Neural progenitor cell (in vitro differentiated cells): Measurements from ENCODE around the gene HEG1. TPM values are rescaled to one million over a fixed set of nuclear protein-coding genes. Genes with fewer than 3 reads are reported as not detected.

Experiments
- DNase-seq: peaks from one replicate; pipeline ENCODE4 v3.0.0-alpha.2; 2016; ENCODE audit warnings: low spot score
- H2AFZ ChIP-seq: fragments of 200-600 bp; sonication (generic); replicated peaks from 2 replicates; pipeline ENCODE4 v1.6.1; 2016; ENCODE audit warnings: antibody characterized with exemption
- H3F3A ChIP-seq: fragments of 200-600 bp; sonication (generic); 2 replicates; pipeline ENCODE4 v1.6.1; 2016; ENCODE audit warnings: antibody characterized with exemption, low read depth
- H3K27ac ChIP-seq: fragments of 200-600 bp; sonication (generic); 2 replicates; pipeline ENCODE4 v1.5.1; 2016; ENCODE audit warnings: mild to moderate bottlenecking
- H3K27me3 ChIP-seq: fragments of 200-600 bp; sonication (generic); 2 replicates; pipeline ENCODE4 v1.6.1; 2016; ENCODE audit warnings: mild to moderate bottlenecking, moderate library complexity
- H3K36me3 ChIP-seq: fragments of 200-600 bp; sonication (generic); 2 replicates; pipeline ENCODE4 v1.5.1; 2016
- H3K4me1 ChIP-seq: fragments of 200-600 bp; sonication (generic); 2 replicates; pipeline ENCODE4 v1.6.1; 2016; ENCODE audit warnings: mixed run types
- H3K4me2 ChIP-seq: fragments of 200-600 bp; sonication (generic); 2 replicates; pipeline ENCODE4 v1.6.1; 2016
- H3K4me3 ChIP-seq: fragments of 200-600 bp; sonication (generic); 2 replicates; pipeline ENCODE4 v1.5.1; 2016
- H3K79me2 ChIP-seq: fragments of 200-600 bp; sonication (generic); 2 replicates; pipeline ENCODE4 v1.6.1; 2016; ENCODE audit warnings: low read depth
- H3K9ac ChIP-seq: fragments of 200-600 bp; sonication (generic); 2 replicates; pipeline ENCODE4 v1.6.1; 2016
- H3K9me3 ChIP-seq: fragments of 200-600 bp; sonication (generic); 2 replicates; pipeline ENCODE4 v1.5.1; 2016; ENCODE audit warnings: low read depth
- H4K20me1 ChIP-seq: fragments of 200-600 bp; sonication (generic); 2 replicates; pipeline ENCODE4 v1.6.1; 2016; ENCODE audit warnings: low read depth
- H3K27ac Mint-ChIP-seq: 3 replicates; pipeline ENCODE4 v1.8.0; 2021; ENCODE audit warnings: mixed read lengths
- H3K27me3 Mint-ChIP-seq: 2 replicates; pipeline ENCODE4 v1.8.0; 2022; ENCODE audit warnings: low read depth, mild to moderate bottlenecking, inconsistent platforms, moderate library complexity, mixed read lengths; ENCODE audit not compliant: insufficient read depth
- H3K36me3 Mint-ChIP-seq: 3 replicates; pipeline ENCODE4 v1.8.0; 2021; ENCODE audit warnings: mixed read lengths
- H3K4me1 Mint-ChIP-seq: 3 replicates; pipeline ENCODE4 v1.8.0; 2021; ENCODE audit warnings: mixed read lengths
- H3K4me3 Mint-ChIP-seq: 3 replicates; pipeline ENCODE4 v1.8.0; 2021; ENCODE audit warnings: mild to moderate bottlenecking, moderate library complexity, mixed read lengths
- H3K9me3 Mint-ChIP-seq: 3 replicates; pipeline ENCODE4 v1.8.0; 2020; ENCODE audit warnings: mixed read lengths
- CTCF ChIP-seq: fragments of 200-600 bp; sonication (generic); IDR thresholded peaks from 2 replicates; pipeline ENCODE4 v1.5.1; 2017; ENCODE audit warnings: antibody characterized with exemption, mild to moderate bottlenecking
- EZH2 ChIP-seq: fragments of 200-600 bp; sonication (generic); IDR thresholded peaks from 2 replicates; pipeline ENCODE4 v1.6.1; 2017; ENCODE audit warnings: antibody characterized with exemption, mild to moderate bottlenecking, moderate library complexity
- EZH2phosphoT487 ChIP-seq: fragments of 200-600 bp; sonication (generic); IDR thresholded peaks from 2 replicates; pipeline ENCODE4 v1.6.1; 2017; ENCODE audit warnings: antibody characterized with exemption
- total RNA-seq: library from RNA; depleted of rRNA; stranded (reverse); fragments of >200 nt; gene quantifications from 2 replicates; pipeline ENCODE4 v1.2.3, GENCODE V29; 2015; ENCODE audit warnings: low replicate concordance

The HEG1 gene
- total RNA-seq, 1 donor from 2014 or later: 11.4 TPM

- Mint-ChIP-seq H3K4me1 (peaks cover 2% of the 10 kb centered on the region), H3K4me3 (no peak overlapping the region), H3K27ac (no peak overlapping the region), H3K27me3 (peaks cover 5% of the 10 kb centered on the region), H3K9me3 (peaks cover 2% of the 10 kb centered on the region), H3K36me3 (no peaks in the 10 kb centered on the region)
- no peak overlapping the region for H3K4me3 ChIP-seq
- no peaks in the 10 kb centered on the region for H3K27me3 ChIP-seq
- H3K36me3 ChIP-seq: no peaks in the 10 kb centered on the region
- no peaks in the 10 kb centered on the region for H4K20me1 ChIP-seq
- no peak overlapping the region for H3K27ac ChIP-seq
- no peak overlapping the region for H2AFZ ChIP-seq
- H3K9me3 ChIP-seq: no peaks in the 10 kb centered on the region
- TF ChIP-seq EZH2phosphoT487 (no peak), EZH2 (no peak), CTCF (no peak)
- no peaks in the 10 kb centered on the region for H3K79me2 ChIP-seq
- no peak overlapping the region for H3K9ac ChIP-seq
- no peak overlapping the region for H3K4me2 ChIP-seq
- no peaks in the 10 kb centered on the region for H3F3A ChIP-seq
- peaks cover 12% of the 10 kb centered on the region for H3K4me1 ChIP-seq
- no peak for DNase-seq
These were observed 118.7 kb downstream of the HEG1 start for GRCh38 chr3:124937049-124937448.

DNA sequence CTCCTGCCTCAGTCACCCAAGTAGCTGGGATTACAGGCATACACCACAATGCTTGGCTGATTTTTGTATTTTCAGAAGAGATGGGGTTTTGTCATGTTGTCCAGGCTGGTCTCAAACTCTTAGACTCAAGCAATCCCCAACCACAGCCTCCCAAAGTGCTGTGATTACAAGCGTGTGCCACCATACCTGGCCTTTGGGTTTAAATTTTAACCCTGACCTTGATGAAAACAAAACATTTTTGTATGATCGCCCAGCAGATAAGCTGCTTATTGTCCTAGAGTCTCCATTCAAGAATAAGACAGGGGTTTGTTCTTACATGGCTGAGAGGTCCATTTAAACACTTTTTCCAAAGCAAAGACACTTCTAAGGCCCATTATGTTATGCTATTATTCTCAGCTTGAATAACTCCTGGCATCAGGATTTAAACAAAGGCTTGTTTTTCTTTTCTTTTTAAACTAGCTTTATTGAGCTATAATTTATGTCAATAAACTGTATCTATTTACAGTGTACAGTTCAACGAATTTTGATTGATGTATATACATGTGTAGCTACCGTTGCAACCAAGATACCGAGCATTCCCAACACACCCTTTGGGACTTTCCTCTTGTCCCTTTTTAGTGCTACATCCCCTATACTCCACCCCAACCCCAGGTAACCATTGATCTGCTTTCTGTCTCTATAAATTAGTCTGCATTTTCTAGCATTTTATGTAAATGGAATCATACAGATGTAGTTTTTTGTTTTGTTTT lies 119.8 kb downstream of the HEG1 start:
- no peaks in the 10 kb centered on the region for H3F3A ChIP-seq
- no peak for TF ChIP-seq EZH2phosphoT487
- no peak for TF ChIP-seq CTCF
- no peak for TF ChIP-seq EZH2
- H3K9me3 ChIP-seq: no peaks in the 10 kb centered on the region
- no peak overlapping the region for H3K4me3 ChIP-seq
- H2AFZ ChIP-seq: no peak overlapping the region
- H3K9ac ChIP-seq: no peak overlapping the region
- Mint-ChIP-seq H3K4me3 (no peak overlapping the region), H3K27me3 (peaks cover 5% of the 10 kb centered on the region), H3K9me3 (peaks cover 2% of the 10 kb centered on the region), H3K4me1 (peaks cover 2% of the 10 kb centered on the region), H3K27ac (no peak overlapping the region), H3K36me3 (no peaks in the 10 kb centered on the region)
- H3K27me3 ChIP-seq: no peaks in the 10 kb centered on the region
- H3K27ac ChIP-seq: no peak overlapping the region
- no peaks in the 10 kb centered on the region for H3K79me2 ChIP-seq
- no peaks in the 10 kb centered on the region for H4K20me1 ChIP-seq
- H3K4me1 ChIP-seq: peaks cover 12% of the 10 kb centered on the region
- no peaks in the 10 kb centered on the region for H3K36me3 ChIP-seq
- H3K4me2 ChIP-seq: no peak overlapping the region
- no peak for DNase-seq

DNA sequence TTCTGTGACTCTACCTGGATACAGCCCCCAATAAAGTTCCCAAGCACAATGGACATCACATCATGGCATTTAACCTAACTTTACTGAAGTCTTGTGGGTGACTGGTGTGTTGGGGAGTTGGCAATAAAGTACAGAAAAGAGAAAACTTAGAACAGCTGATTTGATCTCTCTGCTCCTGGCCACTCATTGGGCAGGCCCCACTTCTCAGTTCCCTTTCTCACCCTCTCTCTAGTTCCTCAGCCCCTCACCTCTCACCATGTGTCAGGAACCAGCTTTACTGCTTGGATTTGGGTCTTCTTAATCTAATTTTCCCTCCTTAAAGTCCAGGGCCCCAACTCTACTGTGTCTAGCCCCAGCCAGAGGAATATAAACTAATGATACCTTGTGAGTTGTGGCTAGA lies 120.5 kb downstream of the HEG1 start:
- Histone ChIP-seq H3K27ac (no peak overlapping the region), H3K4me3 (no peak overlapping the region), H2AFZ (no peak overlapping the region), H3K27me3 (no peaks in the 10 kb centered on the region), H3K4me2 (no peak overlapping the region), H3K9me3 (no peaks in the 10 kb centered on the region), H3K4me1 (peaks cover 12% of the 10 kb centered on the region), H3K36me3 (no peaks in the 10 kb centered on the region), H3F3A (no peaks in the 10 kb centered on the region), H4K20me1 (no peaks in the 10 kb centered on the region), H3K9ac (no peak overlapping the region), H3K79me2 (no peaks in the 10 kb centered on the region)
- Mint-ChIP-seq H3K4me3 (no peak overlapping the region), H3K27ac (no peak overlapping the region), H3K9me3 (peaks cover 2% of the 10 kb centered on the region), H3K36me3 (no peaks in the 10 kb centered on the region), H3K27me3 (peaks cover 5% of the 10 kb centered on the region), H3K4me1 (peaks cover 2% of the 10 kb centered on the region)
- TF ChIP-seq EZH2phosphoT487 (no peak), EZH2 (no peak), CTCF (no peak)
- no peak for DNase-seq
